Right renal cortex interstitium (tissue), 3 donors: ENCODE measurements around the gene ARL2BP. TPM values are rescaled to one million over a fixed set of nuclear protein-coding genes. Genes with fewer than 3 reads are reported as not detected.

Experiments used
- DNase-seq, 3 donors: peaks; one replicate each; pipeline ENCODE4 v3.0.0-alpha.2; 2013; ENCODE audit warnings: low read depth in 3 of 3, low spot score in 2 of 3
- polyA plus RNA-seq, 3 donors: library from polyadenylated mRNA; unstranded; fragments of 120-200 nt; gene quantifications; one replicate each; pipeline ENCODE4 v1.2.1, GENCODE V29; 2013; ENCODE audit not compliant: insufficient read length in 3 of 3

Gene ARL2BP
- polyA plus RNA-seq, 3 donors, result 76.7 to 82.2 (median 78.3) TPM

GRCh38 chr16:57234707-57235092, 10.4 kb upstream of the ARL2BP start:
- no peak for DNase-seq

- no peak for DNase-seq
Observed at GRCh38 chr16:57235128-57236021, 9.7 kb upstream of the ARL2BP start.

GRCh38 chr16:57236022-57236350, 9.1 kb upstream of the ARL2BP start:
- no peak for DNase-seq

- DNase-seq, result no peak
Observed at GRCh38 chr16:57238682-57239081, 6.4 kb upstream of the ARL2BP start.

- no peak for DNase-seq
Observed at GRCh38 chr16:57239107-57239506, 6.0 kb upstream of the ARL2BP start.

- no peak for DNase-seq
Observed at GRCh38 chr16:57240851-57241250, 4.2 kb upstream of the ARL2BP start.

- no peak for DNase-seq
Observed at GRCh38 chr16:57242650-57243049, 2.4 kb upstream of the ARL2BP start.

- DNase-seq, result no peak
Observed at GRCh38 chr16:57244463-57244766, 644 bp upstream of the ARL2BP start.

GRCh38 chr16:57245472-57246113, 534 bp downstream of the ARL2BP start:
- DNase-seq, result no peak

GRCh38 chr16:57251352-57251751, 6.3 kb downstream of the ARL2BP start:
- no peak for DNase-seq

- no peak for DNase-seq
Observed at GRCh38 chr16:57252148-57252721, 7.2 kb downstream of the ARL2BP start.

GRCh38 chr16:57253466-57253865, 8.4 kb downstream of the ARL2BP start:
- DNase-seq, result no peak

- no peak for DNase-seq
Observed at GRCh38 chr16:57255686-57256415, 10.8 kb downstream of the ARL2BP start.

- DNase-seq, result no peak
Observed at GRCh38 chr16:57256601-57257395, 11.7 kb downstream of the ARL2BP start.

- DNase-seq, result no peak
Observed at GRCh38 chr16:57257455-57258070, 12.5 kb downstream of the ARL2BP start.

- no peak for DNase-seq
Observed at GRCh38 chr16:57258226-57258909, 13.3 kb downstream of the ARL2BP start.

- no peak for DNase-seq
Observed at GRCh38 chr16:57258910-57259475, 13.9 kb downstream of the ARL2BP start.

GRCh38 chr16:57260294-57260929, 15.4 kb downstream of the ARL2BP start:
- DNase-seq, result no peak

- DNase-seq, result no peak
Observed at GRCh38 chr16:57261806-57262205, 16.7 kb downstream of the ARL2BP start.
